Rectal smooth muscle tissue (tissue), 1 donor: ENCODE data around the gene CTAG1B.
"Not testable (repeated sequence)": the region's sequence is repeated elsewhere in the genome, so short reads cannot be mapped to it uniquely, and the experiment has no call there.

Source experiments
- H3K27ac ChIP-seq: one replicate; pipeline ENCODE4 v1.7.0; 2013; ENCODE audit warnings: low read depth, low read length, inconsistent platforms
- H3K27me3 ChIP-seq: one replicate; pipeline ENCODE4 v1.7.0; 2013; ENCODE audit warnings: low read length; ENCODE audit not compliant: control insufficient read depth, insufficient read depth
- H3K36me3 ChIP-seq: one replicate; pipeline ENCODE4 v1.7.0; 2013; ENCODE audit warnings: low read length; ENCODE audit not compliant: control insufficient read depth, insufficient read depth
- H3K4me1 ChIP-seq: one replicate; pipeline ENCODE4 v1.7.0; 2013; ENCODE audit warnings: low read length; ENCODE audit not compliant: control insufficient read depth, insufficient read depth
- H3K4me3 ChIP-seq: one replicate; pipeline ENCODE4 v1.7.0; 2013; ENCODE audit warnings: low read length
- H3K9ac ChIP-seq: one replicate; pipeline ENCODE4 v1.7.0; 2013; ENCODE audit warnings: low read length

Gene CTAG1B

GRCh38 chrX:154619182-154619581 lies at the start of gene CTAG1B:
Gene CTAG1B, minus strand, starts transcription at chrX:154619282. Its CDS starts 64 bp downstream, at chrX:154619218.
- not testable (repeated sequence) for H3K4me1 ChIP-seq, H3K27ac ChIP-seq, H3K27me3 ChIP-seq, H3K36me3 ChIP-seq, H3K4me3 ChIP-seq, H3K9ac ChIP-seq

- Histone ChIP-seq H3K4me1 (no peaks in the 10 kb centered on the region), H3K9ac (no peak overlapping the region), H3K27ac (no peak overlapping the region), H3K4me3 (no peak overlapping the region), H3K27me3 (no peaks in the 10 kb centered on the region), H3K36me3 (no peaks in the 10 kb centered on the region)
These were observed 42.8 kb upstream of the CTAG1B start for GRCh38 chrX:154661899-154662298.

- no peaks in the 10 kb centered on the region for H3K27me3 ChIP-seq
- no peak overlapping the region for H3K4me3 ChIP-seq
- no peak overlapping the region for H3K9ac ChIP-seq
- no peaks in the 10 kb centered on the region for H3K36me3 ChIP-seq
- H3K4me1 ChIP-seq, result no peaks in the 10 kb centered on the region
- H3K27ac ChIP-seq, result no peak overlapping the region
These were observed 42.1 kb upstream of the CTAG1B start for GRCh38 chrX:154661170-154661569.

- no peaks in the 10 kb centered on the region for H3K27me3 ChIP-seq
These were observed 41.5 kb upstream of the CTAG1B start for GRCh38 chrX:154660541-154660940.

GRCh38 chrX:154658957-154659356 lies 39.9 kb upstream of the CTAG1B start:
- no peaks in the 10 kb centered on the region for H3K36me3 ChIP-seq
- no peaks in the 10 kb centered on the region for H3K4me1 ChIP-seq
- no peak overlapping the region for H3K9ac ChIP-seq
- H3K27ac ChIP-seq, result no peak overlapping the region
- H3K4me3 ChIP-seq, result no peak overlapping the region
- H3K27me3 ChIP-seq, result no peaks in the 10 kb centered on the region

More at GRCh38 chrX:154660541-154660940, 41.5 kb upstream of the CTAG1B start:
- no peak overlapping the region for H3K27ac ChIP-seq
- no peaks in the 10 kb centered on the region for H3K36me3 ChIP-seq
- no peak overlapping the region for H3K9ac ChIP-seq
- no peaks in the 10 kb centered on the region for H3K4me1 ChIP-seq
- H3K4me3 ChIP-seq, result no peak overlapping the region

GRCh38 chrX:154658187-154658586 lies 39.1 kb upstream of the CTAG1B start:
- H3K27ac ChIP-seq, result no peak overlapping the region
- no peaks in the 10 kb centered on the region for H3K27me3 ChIP-seq
- H3K36me3 ChIP-seq, result no peaks in the 10 kb centered on the region
- H3K4me3 ChIP-seq, result no peak overlapping the region
- H3K9ac ChIP-seq, result no peak overlapping the region
- no peaks in the 10 kb centered on the region for H3K4me1 ChIP-seq

- Histone ChIP-seq H3K4me3 (no peak overlapping the region), H3K9ac (no peak overlapping the region), H3K36me3 (no peaks in the 10 kb centered on the region), H3K27me3 (no peaks in the 10 kb centered on the region), H3K27ac (no peak overlapping the region), H3K4me1 (no peaks in the 10 kb centered on the region)
These were observed 38.2 kb upstream of the CTAG1B start for GRCh38 chrX:154657226-154657805.

- Histone ChIP-seq H3K4me3 (no peak overlapping the region), H3K27me3 (no peaks in the 10 kb centered on the region), H3K9ac (no peak overlapping the region), H3K36me3 (no peaks in the 10 kb centered on the region), H3K4me1 (no peaks in the 10 kb centered on the region), H3K27ac (no peak overlapping the region)
These were observed 36.7 kb upstream of the CTAG1B start for GRCh38 chrX:154655786-154656185.

- Histone ChIP-seq H3K27me3 (no peaks in the 10 kb centered on the region), H3K4me3 (no peak overlapping the region), H3K36me3 (no peaks in the 10 kb centered on the region), H3K4me1 (no peaks in the 10 kb centered on the region), H3K9ac (no peak overlapping the region), H3K27ac (no peak overlapping the region)
These were observed 36.3 kb upstream of the CTAG1B start for GRCh38 chrX:154655346-154655745.

- no peaks in the 10 kb centered on the region for H3K36me3 ChIP-seq
- H3K4me1 ChIP-seq, result no peaks in the 10 kb centered on the region
- H3K27me3 ChIP-seq, result no peaks in the 10 kb centered on the region
- no peak overlapping the region for H3K27ac ChIP-seq
- no peak overlapping the region for H3K9ac ChIP-seq
- H3K4me3 ChIP-seq, result no peak overlapping the region
These were observed 35.8 kb upstream of the CTAG1B start for GRCh38 chrX:154654925-154655324.

GRCh38 chrX:154654372-154654771 lies 35.3 kb upstream of the CTAG1B start:
- Histone ChIP-seq H3K4me1 (no peaks in the 10 kb centered on the region), H3K27ac (no peak overlapping the region), H3K4me3 (no peak overlapping the region), H3K27me3 (no peaks in the 10 kb centered on the region), H3K9ac (no peak overlapping the region), H3K36me3 (no peaks in the 10 kb centered on the region)

GRCh38 chrX:154653413-154653812 lies 34.3 kb upstream of the CTAG1B start, which contains the start of gene CTAG2:
Gene CTAG2, minus strand, starts transcription at chrX:154653579. Its CDS starts 64 bp downstream, at chrX:154653515.
- not testable (repeated sequence) for H3K36me3 ChIP-seq, H3K4me1 ChIP-seq, H3K27me3 ChIP-seq, H3K27ac ChIP-seq, H3K4me3 ChIP-seq, H3K9ac ChIP-seq

- Histone ChIP-seq H3K27ac (no peak overlapping the region), H3K4me3 (no peak overlapping the region)
These were observed 33.9 kb upstream of the CTAG1B start for GRCh38 chrX:154653048-154653401.

More at GRCh38 chrX:154653048-154653401, 33.9 kb upstream of the CTAG1B start:
- Histone ChIP-seq H3K9ac (no peak overlapping the region), H3K36me3 (no peaks in the 10 kb centered on the region), H3K27me3 (no peaks in the 10 kb centered on the region), H3K4me1 (no peaks in the 10 kb centered on the region)
